ENCODE measurements around the gene POFUT1. TPM values are rescaled to one million over a fixed set of nuclear protein-coding genes. Genes with fewer than 3 reads are reported as not detected.

POFUT1 gene
- total and polyA plus RNA-seq, 2 of the 8 experiments (the other 6 are each of a cell fraction or from before 2014, with no cell fraction given), result 19.4 to 24.4 TPM

DNA sequence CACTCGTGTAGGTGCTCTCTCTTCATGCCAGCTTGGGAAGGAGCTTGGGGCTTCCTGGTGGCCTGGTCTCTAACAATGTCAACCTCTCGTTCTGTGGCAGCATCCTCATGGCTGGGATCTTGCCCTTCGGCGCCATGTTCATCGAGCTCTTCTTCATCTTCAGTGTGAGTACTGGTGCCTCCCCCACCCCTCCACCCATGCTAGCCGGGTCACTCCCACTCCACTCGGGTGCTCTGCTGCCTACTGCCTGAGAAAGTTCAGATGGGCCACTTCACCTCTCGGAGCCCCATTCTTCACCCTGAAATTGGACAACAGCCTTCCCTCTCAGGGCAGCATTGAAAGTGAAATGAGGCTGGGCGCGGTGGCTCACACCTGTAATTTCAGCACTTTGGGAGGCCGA, 49.3 kb upstream of the POFUT1 start:
- Histone ChIP-seq H3K23me2 (ENCODE audit: low read depth, low read length) (no peaks in the 10 kb centered on the region), H3K27ac (ENCODE audit: low read depth, low read length) (no peak overlapping the region), H2AK5ac (ENCODE audit: low read depth, low read length) (no peak overlapping the region), H3K4me1 (replicated peaks in 1 of 4; ENCODE audit: control insufficient read depth in 3 of 4, insufficient read depth in 4 of 4, low read length in 3 of 4) (peaks cover 0 to 2% (median 0%) of the 10 kb centered on the region in 4 experiments; a peak in 2 of 7 replicates), H3K4ac (replicated peaks; ENCODE audit: insufficient read length, low read depth, low read length) (no peak overlapping the region), H3K9ac (replicated peaks in 1 of 4; ENCODE audit: extremely low read depth in 1 of 4, low read depth in 3 of 4, low read length in 3 of 4) (no peak overlapping the region), H2BK20ac (ENCODE audit: low read length) (no peak overlapping the region), H3K14ac (ENCODE audit: insufficient read length) (no peak overlapping the region), H2BK15ac (ENCODE audit: low read length) (no peak overlapping the region), H3K79me1 (ENCODE audit: low read depth, low read length) (no peaks in the 10 kb centered on the region), H2BK5ac (ENCODE audit: low read depth, low read length) (no peak overlapping the region), H2BK12ac (ENCODE audit: low read depth, low read length) (no peak overlapping the region), H4K5ac (ENCODE audit: insufficient read length, low read depth, low read length) (no peak overlapping the region), H2AFZ (ENCODE audit: low read length) (no peak overlapping the region), H3K56ac (replicated peaks; ENCODE audit: insufficient read length, low read depth, low read length) (no peak overlapping the region), H3K27me3 (replicated peaks in 1 of 4; ENCODE audit: control insufficient read depth in 3 of 4, extremely low read depth in 1 of 4, insufficient read depth in 3 of 4, low read length in 3 of 4) (no peaks in the 10 kb centered on the region), H3K9me3 (ENCODE audit: insufficient read depth in 2 of 2, low read depth in 1 of 2, low read length in 1 of 2) (no peaks in the 10 kb centered on the region), H3K23ac (ENCODE audit: insufficient read length) (no peak overlapping the region), H3K4me2 (ENCODE audit: insufficient read depth in 1 of 2, low read depth in 2 of 2, low read length in 2 of 2) (no peak overlapping the region), H3K18ac (ENCODE audit: extremely low read depth, low read length) (no peak overlapping the region), H4K8ac (ENCODE audit: extremely low read depth, insufficient read depth, low read length) (no peak overlapping the region), H3K4me3 (ENCODE audit: extremely low read depth in 1 of 4, insufficient read depth in 2 of 4, low read depth in 3 of 4, low read length in 4 of 4) (no peak overlapping the region), H3K36me3 (ENCODE audit: control insufficient read depth in 2 of 4, insufficient read depth in 4 of 4, low read length in 3 of 4) (peaks cover 28 to 56% (median 48%) of the 10 kb centered on the region in 4 experiments), H4K91ac (replicated peaks; ENCODE audit: insufficient read length, low read length) (no peak overlapping the region), H2BK120ac (replicated peaks; ENCODE audit: low read depth, low read length) (no peak overlapping the region), H3K79me2 (ENCODE audit: control insufficient read depth in 1 of 2, insufficient read depth in 2 of 2, low read length in 2 of 2) (no peaks in the 10 kb centered on the region), H4K20me1 (replicated peaks in 1 of 2; ENCODE audit: control insufficient read depth in 1 of 2, insufficient read depth in 2 of 2, low read length in 2 of 2) (peaks cover 3 to 5% of the 10 kb centered on the region in 2 experiments)
- POLR2A ChIA-PET (ENCODE audit: partially characterized antibody), result no interaction called here
- FAIRE-seq, result no peak
- TF ChIP-seq POLR2AphosphoS5 (IDR thresholded peaks at IDR 0.05; ENCODE audit: low read depth, low read length), result peak; percentile 41; the same call in 1 of the 2 replicates
- TF ChIP-seq ASH2L (IDR thresholded peaks at IDR 0.05; ENCODE audit: low read length), result no peak
- CTCF ChIA-PET (ENCODE audit: partially characterized antibody), result interaction anchor here (1.0 to 1.4 kb wide), 2 partner anchors 83 to 494 kb away, joined by 4 read pairs; no protein-coding TSS in a partner anchor
- DNase-seq (ENCODE audit: low read depth in 1 of 2, low spot score in 2 of 2), result no peak
- 93% methylated on average over 11 of the region's 11 CpGs; no CpG with 5 or more reads in 1 of the 2 experiments for WGBS, 2 experiments (ENCODE audit: extremely low coverage in 1 of 2, insufficient coverage in 1 of 2, insufficient read length in 1 of 2, insufficient replicate concordance in 2 of 2, low coverage in 1 of 2, low lambda C conversion rate in 2 of 2, missing lambda C conversion rate in 1 of 2)
